LNCaP clone FGC (cell line): ENCODE data around the gene WDR90.

ENCODE experiments used
- DNase-seq: peaks from one replicate; pipeline ENCODE4 v3.0.0-alpha.2; 2011; ENCODE audit warnings: low read depth
- H3K4me3 ChIP-seq: 2 replicates; pipeline ENCODE4 v1.5.1; 2011; ENCODE audit warnings: mild to moderate bottlenecking, low read depth, low read length, control low read depth
- CTCF ChIP-seq: IDR thresholded peaks from 2 replicates; pipeline ENCODE4 v1.5.1; 2012; ENCODE audit warnings: mild to moderate bottlenecking; ENCODE audit not compliant: control insufficient read depth, insufficient read depth; ENCODE audit errors: extremely low read depth

WDR90 gene

GRCh38 chr16:658679-659571, 9.8 kb downstream of the WDR90 start:
- H3K4me3 ChIP-seq: no peak overlapping the region
- no peak for TF ChIP-seq CTCF
- no peak for DNase-seq

DNA sequence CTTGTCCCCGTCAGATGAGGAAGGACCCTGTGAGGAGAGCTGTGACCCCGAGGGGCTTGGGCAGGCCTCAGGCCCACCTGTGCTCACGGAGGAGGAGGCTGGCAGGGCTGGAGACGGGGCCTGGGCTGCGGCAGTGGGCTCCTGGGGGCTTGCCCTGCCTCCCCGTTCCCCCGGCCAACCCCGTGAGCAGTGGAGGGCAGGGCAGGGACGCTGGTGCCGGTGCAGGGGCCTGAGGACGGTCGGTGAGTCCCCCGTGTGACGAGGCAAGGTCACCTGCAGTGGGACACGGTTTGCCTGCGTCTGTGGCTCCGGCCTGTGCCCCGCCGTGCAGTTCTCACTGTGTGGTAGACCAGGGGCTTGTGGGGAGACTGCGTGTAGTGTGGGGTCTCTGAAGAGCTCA, 10.5 kb downstream of the WDR90 start:
- TF ChIP-seq CTCF: no peak
- no peak overlapping the region for H3K4me3 ChIP-seq
- no peak for DNase-seq

DNA sequence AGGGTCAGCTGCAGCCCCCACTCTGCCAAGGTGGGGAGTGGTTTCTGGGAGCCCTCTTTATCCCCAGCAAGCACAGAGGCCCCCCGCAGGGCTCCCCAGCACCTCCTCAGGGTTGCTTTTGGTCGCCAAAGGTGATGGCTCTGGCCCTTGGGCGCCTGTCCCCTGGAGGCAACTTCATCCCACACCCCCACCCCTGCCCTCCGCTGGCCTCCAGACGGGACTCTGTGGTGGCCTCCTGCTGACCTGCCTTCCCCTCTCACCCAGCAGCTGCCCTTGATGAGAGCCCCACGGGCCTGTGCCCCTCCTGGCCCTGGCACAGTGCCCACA, 10.9 kb downstream of the WDR90 start:
- no peak for DNase-seq
- no peak for TF ChIP-seq CTCF
- no peak overlapping the region for H3K4me3 ChIP-seq

DNA sequence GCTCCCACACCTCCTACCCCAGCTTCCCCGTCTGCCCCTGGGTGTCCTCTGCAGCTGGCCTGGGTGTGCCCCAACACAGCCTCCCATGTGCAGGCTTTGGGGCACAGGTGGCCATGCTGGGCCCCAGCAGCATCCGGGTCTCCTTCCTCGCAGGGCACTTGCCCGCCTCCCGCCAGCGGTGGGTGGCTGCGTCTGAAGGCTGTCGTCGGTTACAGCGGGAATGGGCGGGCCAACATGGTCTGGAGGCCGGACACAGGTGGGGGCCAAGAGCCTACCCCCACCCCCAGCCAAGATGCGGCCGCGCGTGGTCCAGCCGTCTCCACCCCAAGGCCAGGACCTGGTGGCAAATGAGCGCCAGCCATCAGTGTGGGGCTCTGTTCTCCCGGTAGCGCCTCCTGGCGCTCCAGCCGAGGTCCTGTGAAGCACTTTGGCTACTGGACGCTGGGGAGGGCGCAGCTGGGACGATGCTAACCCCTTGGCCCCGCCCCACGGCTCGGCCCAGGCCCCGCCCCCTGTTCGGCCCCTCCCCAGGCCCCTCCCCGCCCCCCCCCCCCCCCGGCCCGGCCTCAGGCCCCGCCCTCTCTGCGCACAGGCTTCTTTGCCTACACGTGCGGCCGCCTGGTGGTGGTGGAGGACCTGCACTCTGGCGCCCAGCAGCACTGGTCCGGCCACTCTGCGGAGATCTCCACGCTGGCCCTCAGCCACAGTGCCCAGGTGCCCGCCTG, 11.5 kb downstream of the WDR90 start:
- H3K4me3 ChIP-seq: peak overlapping the region; percentile 46

GRCh38 chr16:661184-661821, 12.1 kb downstream of the WDR90 start:
- DNase-seq: no peak
- H3K4me3 ChIP-seq: peak overlapping the region; percentile 46
- no peak for TF ChIP-seq CTCF

More for the DNA sequence above, 11.5 kb downstream of the WDR90 start:
- DNase-seq: peak; percentile 83
- TF ChIP-seq CTCF: peak; percentile 71

DNA sequence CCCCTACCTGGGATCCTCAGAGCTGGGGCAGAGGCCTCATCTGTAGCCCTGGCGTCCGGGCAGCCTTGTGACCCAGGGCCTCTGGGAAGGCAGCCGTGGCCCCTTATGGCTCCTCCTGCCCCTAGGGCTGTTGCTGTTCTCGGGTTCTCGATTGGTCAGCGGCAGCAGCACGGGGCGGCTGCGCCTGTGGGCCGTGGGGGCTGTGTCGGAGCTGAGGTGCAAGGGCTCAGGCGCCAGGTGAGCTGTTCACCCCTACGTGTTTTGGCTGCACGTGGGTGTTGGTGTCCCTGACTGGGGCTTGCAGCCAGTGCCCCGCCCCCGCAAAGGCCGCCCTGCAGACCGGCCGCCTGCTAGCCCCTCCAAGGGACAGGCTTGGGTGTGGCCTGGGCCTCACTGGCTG, 12.9 kb downstream of the WDR90 start:
- no peak for DNase-seq
- no peak overlapping the region for H3K4me3 ChIP-seq
- no peak for TF ChIP-seq CTCF
